Mucosa of rectum (tissue), 2 donors: ENCODE results near the gene DICER1.

ENCODE experiments used
- H3K27ac ChIP-seq, 2 donors: one replicate each; pipeline ENCODE4 v1.7.0; 2013; ENCODE audit warnings: inconsistent platforms in 2 of 2, low read depth in 2 of 2, low read length in 2 of 2
- H3K27me3 ChIP-seq, 2 donors: one replicate each; pipeline ENCODE4 v1.7.0; 2013; ENCODE audit warnings: low read length in 2 of 2; ENCODE audit not compliant: control insufficient read depth in 2 of 2, insufficient read depth in 2 of 2
- H3K36me3 ChIP-seq, 2 donors: one replicate each; pipeline ENCODE4 v1.7.0; 2013; ENCODE audit warnings: low read length in 2 of 2; ENCODE audit not compliant: control insufficient read depth in 2 of 2, insufficient read depth in 2 of 2
- H3K4me1 ChIP-seq, 2 donors: one replicate each; pipeline ENCODE4 v1.7.0; 2013; ENCODE audit warnings: low read length in 2 of 2, mild to moderate bottlenecking in 1 of 2; ENCODE audit not compliant: control insufficient read depth in 2 of 2, insufficient read depth in 2 of 2
- H3K4me3 ChIP-seq, 2 donors: one replicate each; pipeline ENCODE4 v1.7.0; 2013; ENCODE audit warnings: low read length in 2 of 2
- H3K9ac ChIP-seq, 2 donors: one replicate each; pipeline ENCODE4 v1.7.0; 2013; ENCODE audit warnings: low read length in 2 of 2, low read depth in 1 of 2, mild to moderate bottlenecking in 1 of 2
- H3K9me3 ChIP-seq, 2 donors: one replicate each; pipeline ENCODE4 v1.7.0; 2013; ENCODE audit warnings: low read length in 2 of 2; ENCODE audit not compliant: control insufficient read depth in 2 of 2
- donor health status: healthy.
- donor health status: Normal muscosa, but diverticular disease.

Gene DICER1

DNA sequence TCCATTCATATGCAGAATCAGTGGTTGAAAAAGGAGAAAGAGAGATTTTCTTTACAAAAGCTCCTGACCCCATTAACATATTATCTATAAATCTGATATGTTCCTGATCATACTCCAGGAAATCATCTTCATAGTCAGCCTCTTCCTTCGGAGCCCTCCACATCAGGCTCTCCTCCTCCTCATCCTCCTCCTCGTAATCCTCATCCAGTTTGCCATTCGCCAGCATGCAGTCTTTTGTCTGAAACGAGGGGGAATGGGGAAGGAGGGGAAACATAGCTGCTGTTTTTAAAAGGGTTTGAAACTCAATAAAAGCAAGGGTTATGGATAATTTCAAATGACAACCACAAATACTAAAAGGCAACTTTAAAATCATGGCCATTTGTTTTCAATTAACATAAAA, 60.9 kb downstream of the DICER1 start:
- Histone ChIP-seq H3K27ac (no peak overlapping the region), H3K4me1 (no peaks in the 10 kb centered on the region), H3K27me3 (no peaks in the 10 kb centered on the region), H3K9me3 (no peaks in the 10 kb centered on the region), H3K36me3 (peaks cover 47 to 54% of the 10 kb centered on the region in 2 donors), H3K9ac (no peak overlapping the region), H3K4me3 (no peak overlapping the region)

- Histone ChIP-seq H3K4me3 (no peak overlapping the region), H3K4me1 (no peaks in the 10 kb centered on the region), H3K27ac (no peak overlapping the region), H3K36me3 (peaks cover 47 to 57% of the 10 kb centered on the region in 2 donors), H3K9ac (no peak overlapping the region), H3K9me3 (no peaks in the 10 kb centered on the region), H3K27me3 (no peaks in the 10 kb centered on the region)
These were observed 61.3 kb downstream of the DICER1 start for GRCh38 chr14:95095996-95096395.

GRCh38 chr14:95092723-95093122, 64.6 kb downstream of the DICER1 start:
- H3K36me3 ChIP-seq, result peaks cover 65 to 76% of the 10 kb centered on the region in 2 donors
- no peak overlapping the region for H3K9ac ChIP-seq
- H3K27ac ChIP-seq, result no peak overlapping the region
- H3K4me1 ChIP-seq, result no peaks in the 10 kb centered on the region
- no peaks in the 10 kb centered on the region for H3K27me3 ChIP-seq
- no peaks in the 10 kb centered on the region for H3K9me3 ChIP-seq
- H3K4me3 ChIP-seq, result no peak overlapping the region

DNA sequence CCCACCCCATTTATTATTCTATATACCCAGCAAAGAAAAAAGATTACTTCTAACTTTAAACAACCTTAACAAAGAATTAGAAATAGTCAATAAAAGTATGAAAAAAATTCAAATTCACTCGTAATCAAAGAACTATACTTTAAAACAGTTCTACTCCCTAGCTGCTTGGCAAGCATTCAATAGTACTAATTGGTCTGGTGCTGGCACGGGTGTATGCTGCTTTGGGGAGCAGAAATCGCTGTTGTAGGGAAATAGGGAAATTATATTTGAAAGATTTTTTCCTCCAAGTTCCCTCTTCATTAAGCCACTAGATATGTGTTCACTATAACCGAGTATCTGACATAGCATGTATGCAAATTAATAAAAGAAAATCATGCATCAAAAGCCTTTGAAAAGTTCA, 65.7 kb downstream of the DICER1 start:
- H3K27me3 ChIP-seq, result no peaks in the 10 kb centered on the region
- H3K27ac ChIP-seq, result no peak overlapping the region
- no peaks in the 10 kb centered on the region for H3K9me3 ChIP-seq
- no peaks in the 10 kb centered on the region for H3K4me1 ChIP-seq
- no peak overlapping the region for H3K9ac ChIP-seq
- H3K36me3 ChIP-seq, result peaks cover 65 to 81% of the 10 kb centered on the region in 2 donors
- no peak overlapping the region for H3K4me3 ChIP-seq

DNA sequence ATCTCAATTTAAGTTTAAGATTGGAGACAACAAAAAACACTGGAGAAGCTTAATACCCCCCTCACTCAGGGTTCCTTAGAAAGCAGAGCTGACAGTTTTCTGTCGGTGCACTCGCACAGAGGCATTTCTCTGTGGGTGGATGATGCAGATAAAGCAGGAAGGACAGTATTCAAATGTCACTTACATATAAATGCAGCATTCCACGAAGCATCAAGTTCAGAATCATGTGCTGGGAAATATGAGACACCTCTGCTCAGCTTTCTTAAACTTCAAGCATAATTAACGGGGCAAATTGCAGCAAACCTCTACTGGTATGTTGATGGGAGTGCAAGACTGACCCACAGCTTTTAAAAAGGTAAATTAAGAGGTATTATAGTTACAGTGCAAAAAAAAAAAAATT, 68.7 kb downstream of the DICER1 start:
- no peak overlapping the region for H3K4me3 ChIP-seq
- H3K9me3 ChIP-seq, result no peaks in the 10 kb centered on the region
- peaks cover 41 to 60% of the 10 kb centered on the region in 2 donors for H3K36me3 ChIP-seq
- H3K4me1 ChIP-seq, result no peaks in the 10 kb centered on the region
- no peaks in the 10 kb centered on the region for H3K27me3 ChIP-seq
- H3K9ac ChIP-seq, result no peak overlapping the region
- no peak overlapping the region for H3K27ac ChIP-seq

- Histone ChIP-seq H3K27ac (no peak overlapping the region), H3K9ac (no peak overlapping the region), H3K4me1 (no peaks in the 10 kb centered on the region), H3K36me3 (peaks cover 33 to 49% of the 10 kb centered on the region in 2 donors), H3K4me3 (no peak overlapping the region), H3K9me3 (no peaks in the 10 kb centered on the region), H3K27me3 (no peaks in the 10 kb centered on the region)
These were observed 69.7 kb downstream of the DICER1 start for GRCh38 chr14:95087619-95088018.

GRCh38 chr14:95085321-95085720, 72.0 kb downstream of the DICER1 start:
- no peak overlapping the region for H3K9ac ChIP-seq
- H3K27me3 ChIP-seq, result no peaks in the 10 kb centered on the region
- H3K4me3 ChIP-seq, result no peak overlapping the region
- no peaks in the 10 kb centered on the region for H3K4me1 ChIP-seq
- H3K9me3 ChIP-seq, result no peaks in the 10 kb centered on the region
- H3K36me3 ChIP-seq, result peaks cover 21 to 33% of the 10 kb centered on the region in 2 donors
- H3K27ac ChIP-seq, result no peak overlapping the region

GRCh38 chr14:95078867-95079266, 78.5 kb downstream of the DICER1 start:
- Histone ChIP-seq H3K27me3 (no peaks in the 10 kb centered on the region), H3K9ac (no peak overlapping the region), H3K9me3 (no peaks in the 10 kb centered on the region), H3K4me1 (no peaks in the 10 kb centered on the region), H3K4me3 (no peak overlapping the region), H3K27ac (no peak overlapping the region), H3K36me3 (no peaks in the 10 kb centered on the region)

GRCh38 chr14:95077345-95077744, 80.0 kb downstream of the DICER1 start:
- H3K4me3 ChIP-seq, result no peak overlapping the region
- H3K4me1 ChIP-seq, result no peaks in the 10 kb centered on the region
- H3K27ac ChIP-seq, result no peak overlapping the region
- H3K27me3 ChIP-seq, result peaks cover 0 to 2% of the 10 kb centered on the region in 2 donors
- H3K9ac ChIP-seq, result no peak overlapping the region
- no peaks in the 10 kb centered on the region for H3K9me3 ChIP-seq
- H3K36me3 ChIP-seq, result no peaks in the 10 kb centered on the region

DNA sequence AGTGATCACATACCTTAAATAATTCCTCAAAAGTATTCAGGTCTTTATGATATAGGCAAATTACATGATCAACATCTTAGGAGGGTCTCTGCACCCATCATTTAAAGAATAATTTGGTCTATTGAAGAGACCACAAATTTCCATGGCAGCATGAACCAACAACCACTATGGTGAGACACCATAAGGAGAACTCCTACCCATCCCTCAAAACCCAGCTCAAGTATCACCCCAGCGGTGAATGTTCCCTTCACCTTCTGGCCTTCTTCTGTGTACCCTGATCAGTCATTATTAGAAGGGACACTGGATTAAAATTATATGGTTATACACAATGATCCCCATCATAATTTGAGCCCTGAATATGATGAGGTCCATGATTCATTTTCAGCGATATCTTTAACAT, 81.5 kb downstream of the DICER1 start:
- Histone ChIP-seq H3K4me1 (no peaks in the 10 kb centered on the region), H3K9ac (no peak overlapping the region), H3K27ac (no peak overlapping the region), H3K4me3 (no peak overlapping the region), H3K27me3 (peaks cover 0 to 2% of the 10 kb centered on the region in 2 donors), H3K9me3 (no peaks in the 10 kb centered on the region), H3K36me3 (no peaks in the 10 kb centered on the region)

GRCh38 chr14:95073947-95074346, 83.4 kb downstream of the DICER1 start:
- no peaks in the 10 kb centered on the region for H3K9me3 ChIP-seq
- H3K36me3 ChIP-seq, result no peaks in the 10 kb centered on the region
- no peak overlapping the region for H3K4me3 ChIP-seq
- peaks cover 0 to 2% of the 10 kb centered on the region in 2 donors for H3K27me3 ChIP-seq
- H3K27ac ChIP-seq, result no peak overlapping the region
- H3K4me1 ChIP-seq, result no peaks in the 10 kb centered on the region
- H3K9ac ChIP-seq, result no peak overlapping the region
